Smooth muscle cell (in vitro differentiated cells): Measurements from ENCODE around the gene CCM2. TPM values are rescaled to one million over a fixed set of nuclear protein-coding genes. Genes with fewer than 3 reads are reported as not detected.

Experiments used
- DNase-seq: peaks from one replicate; lab custom pipeline; 2025; ENCODE audit not compliant: unreplicated experiment; lab: John Stamatoyannopoulos, UW
- H2AFZ ChIP-seq: fragments of 200-600 bp; sonication (generic); 2 replicates; pipeline ENCODE4 v1.6.0; 2016; ENCODE audit warnings: antibody characterized with exemption, low read depth, mild to moderate bottlenecking
- H3F3A ChIP-seq: fragments of 200-600 bp; sonication (generic); 2 replicates; pipeline ENCODE4 v1.6.0; 2017; ENCODE audit warnings: antibody characterized with exemption, low read depth
- H3K27ac ChIP-seq: fragments of 200-600 bp; sonication (generic); 2 replicates; pipeline ENCODE4 v1.5.1; 2016; ENCODE audit warnings: low read depth, mild to moderate bottlenecking
- H3K27me3 ChIP-seq: fragments of 200-600 bp; sonication (generic); 2 replicates; pipeline ENCODE4 v1.6.1; 2016; ENCODE audit warnings: low read depth, mild to moderate bottlenecking
- H3K36me3 ChIP-seq: fragments of 200-600 bp; sonication (generic); 2 replicates; pipeline ENCODE4 v1.5.1; 2016; ENCODE audit warnings: low read depth
- H3K4me1 ChIP-seq: fragments of 200-600 bp; sonication (generic); 2 replicates; pipeline ENCODE4 v1.5.1; 2016; ENCODE audit warnings: low read depth
- H3K4me2 ChIP-seq: fragments of 200-600 bp; sonication (generic); 2 replicates; pipeline ENCODE4 v1.6.0; 2016; ENCODE audit warnings: mild to moderate bottlenecking
- H3K4me3 ChIP-seq: fragments of 200-600 bp; sonication (generic); 2 replicates; pipeline ENCODE4 v1.5.1; 2016; ENCODE audit warnings: mild to moderate bottlenecking
- H3K79me2 ChIP-seq: fragments of 200-600 bp; sonication (generic); 2 replicates; pipeline ENCODE4 v1.6.0; 2016; ENCODE audit warnings: low read depth, mild to moderate bottlenecking
- H3K9ac ChIP-seq: fragments of 200-600 bp; sonication (generic); 2 replicates; pipeline ENCODE4 v1.6.0; 2016; ENCODE audit warnings: low read depth
- H3K9me3 ChIP-seq: fragments of 200-600 bp; sonication (generic); replicated peaks from 2 replicates; pipeline ENCODE4 v1.5.1; 2016; ENCODE audit warnings: low read depth
- H4K20me1 ChIP-seq: fragments of 200-600 bp; sonication (generic); 2 replicates; pipeline ENCODE4 v1.6.0; 2016; ENCODE audit warnings: low read depth
- CTCF ChIP-seq: fragments of 200-600 bp; sonication (generic); IDR thresholded peaks from 2 replicates; pipeline ENCODE4 v1.5.1; 2017; ENCODE audit warnings: borderline replicate concordance, mild to moderate bottlenecking, antibody characterized with exemption; ENCODE audit not compliant: insufficient read depth, poor library complexity, severe bottlenecking
- WGBS: methylation state at CpG from one replicate; pipeline ENCODE4 v1.1.7; 2016; ENCODE audit warnings: low lambda C conversion rate; 5-methylcytosine and 5-hydroxymethylcytosine counted together
- polyA plus RNA-seq: library from polyadenylated mRNA; unstranded; fragments of >200 nt; fragmentation: Nextera tagmentation; extraction: Ambion mirVana; gene quantifications from 2 replicates; pipeline ENCODE4 v1.2.1, GENCODE V29; 2016
- total RNA-seq: library from RNA; depleted of rRNA; stranded (reverse); fragments of >200 nt; gene quantifications from 2 replicates; pipeline ENCODE4 v1.2.3, GENCODE V29; 2014

Gene CCM2
- total and polyA plus RNA-seq, 2 experiments from 2014 or later = 32.6 to 85.5 TPM

DNA sequence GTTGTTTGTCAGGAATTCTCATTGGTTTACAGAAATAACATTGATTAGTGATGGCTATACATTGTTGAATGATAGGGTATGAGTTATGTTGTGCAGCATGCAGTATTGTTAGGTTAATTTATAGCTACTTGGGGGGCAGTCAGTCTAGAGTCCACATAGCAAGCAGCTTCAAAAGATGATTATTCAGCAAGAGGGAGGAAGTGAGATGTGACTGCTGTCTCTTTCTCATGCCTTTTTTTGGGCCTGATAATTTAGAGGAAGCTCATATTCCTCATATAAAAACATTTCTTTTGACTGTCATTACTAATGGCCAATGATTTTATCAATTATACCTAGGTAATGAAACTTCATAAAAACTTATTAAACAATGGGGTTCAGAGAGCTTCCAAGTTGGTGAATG is 114.9 kb downstream of the CCM2 start:
- Histone ChIP-seq H3K27me3 (peaks cover 33% of the 10 kb centered on the region), H3K4me1 (peaks cover 9% of the 10 kb centered on the region), H3K36me3 (no peaks in the 10 kb centered on the region), H2AFZ (no peak overlapping the region), H3K4me2 (no peak overlapping the region), H3K9me3 (no peaks in the 10 kb centered on the region), H4K20me1 (no peaks in the 10 kb centered on the region), H3F3A (peaks cover 5% of the 10 kb centered on the region), H3K79me2 (peaks cover 13% of the 10 kb centered on the region), H3K9ac (no peak overlapping the region), H3K27ac (no peak overlapping the region), H3K4me3 (no peak overlapping the region)
- TF ChIP-seq CTCF = no peak
- no peak for DNase-seq

- peaks cover 33% of the 10 kb centered on the region for H3K27me3 ChIP-seq
- H3K4me2 ChIP-seq = no peak overlapping the region
- H4K20me1 ChIP-seq = no peaks in the 10 kb centered on the region
- peaks cover 2% of the 10 kb centered on the region for H3K79me2 ChIP-seq
- H3K4me1 ChIP-seq = no peaks in the 10 kb centered on the region
- 83% methylated on average over 1 of the region's 1 CpG for WGBS
- no peak overlapping the region for H2AFZ ChIP-seq
- H3K9ac ChIP-seq = no peak overlapping the region
- no peaks in the 10 kb centered on the region for H3K36me3 ChIP-seq
- H3K4me3 ChIP-seq = no peak overlapping the region
- no peak for DNase-seq
- no peaks in the 10 kb centered on the region for H3K9me3 ChIP-seq
- H3K27ac ChIP-seq = no peak overlapping the region
- H3F3A ChIP-seq = peaks cover 5% of the 10 kb centered on the region
- no peak for TF ChIP-seq CTCF
Measured at GRCh38 chr7:45116048-45116447, 116.0 kb downstream of the CCM2 start.

GRCh38 chr7:45117582-45117981 is 117.6 kb downstream of the CCM2 start:
- no peak overlapping the region for H3K4me2 ChIP-seq
- H3K9ac ChIP-seq = no peak overlapping the region
- no peaks in the 10 kb centered on the region for H3K4me1 ChIP-seq
- H3K9me3 ChIP-seq = no peaks in the 10 kb centered on the region
- 74% methylated on average over 4 of the region's 4 CpGs for WGBS
- H3K36me3 ChIP-seq = no peaks in the 10 kb centered on the region
- peaks cover 33% of the 10 kb centered on the region for H3K27me3 ChIP-seq
- DNase-seq = no peak
- TF ChIP-seq CTCF = no peak
- H3K4me3 ChIP-seq = no peak overlapping the region
- H4K20me1 ChIP-seq = no peaks in the 10 kb centered on the region
- H3F3A ChIP-seq = peaks cover 5% of the 10 kb centered on the region
- H3K79me2 ChIP-seq = no peaks in the 10 kb centered on the region
- H2AFZ ChIP-seq = no peak overlapping the region
- H3K27ac ChIP-seq = no peak overlapping the region

DNA sequence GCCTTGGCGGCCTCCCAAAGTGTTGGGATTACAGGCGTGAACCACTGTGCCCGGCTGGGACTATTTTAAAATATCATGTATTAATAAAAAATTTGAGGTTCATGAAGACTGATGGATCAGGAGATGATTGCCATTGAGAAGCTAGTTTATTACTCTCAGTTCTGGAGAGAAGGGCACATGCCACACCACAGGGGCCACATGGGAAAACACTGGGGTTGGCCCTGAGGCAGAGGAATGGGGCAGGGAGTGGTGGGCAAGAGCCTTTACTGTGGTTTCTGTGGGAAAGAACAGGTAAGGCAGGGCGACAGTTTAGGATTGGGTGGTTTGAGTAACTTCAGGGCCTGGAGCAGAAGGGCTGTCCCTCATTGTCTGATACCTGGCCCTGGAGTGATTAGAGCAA is 118.3 kb downstream of the CCM2 start:
- H3K27me3 ChIP-seq = peaks cover 30% of the 10 kb centered on the region
- WGBS = 78% methylated on average over 4 of the region's 4 CpGs

More for the DNA sequence above, 118.3 kb downstream of the CCM2 start:
- Histone ChIP-seq H4K20me1 (no peaks in the 10 kb centered on the region), H3K36me3 (no peaks in the 10 kb centered on the region), H3K27ac (no peak overlapping the region), H3K9me3 (no peaks in the 10 kb centered on the region), H3K4me1 (no peaks in the 10 kb centered on the region), H3K79me2 (no peaks in the 10 kb centered on the region), H3K4me2 (no peak overlapping the region), H3K4me3 (no peak overlapping the region), H2AFZ (no peak overlapping the region), H3F3A (peaks cover 2% of the 10 kb centered on the region), H3K9ac (no peak overlapping the region)
- no peak for TF ChIP-seq CTCF
- DNase-seq = no peak
